ENCODE data around the gene ERVW-1.

DNA sequence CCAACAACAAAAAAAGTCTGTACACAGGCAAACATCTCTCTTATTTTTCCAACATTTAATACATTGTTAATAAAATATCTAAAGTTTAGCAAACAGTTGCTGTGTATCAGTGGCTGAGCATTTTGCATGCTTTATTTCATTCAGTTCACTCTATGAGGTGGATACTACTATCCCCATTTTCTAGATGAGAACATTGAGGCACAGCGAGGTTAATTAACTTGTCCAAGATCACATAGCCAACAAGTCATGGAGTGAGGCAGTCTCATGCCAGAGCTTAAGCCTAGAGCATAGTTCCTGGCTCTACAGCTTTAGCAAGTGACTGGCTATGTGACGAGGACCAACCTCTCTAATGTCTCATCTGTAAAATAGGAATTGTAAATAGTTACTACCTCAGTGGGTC lies 26.1 kb downstream of the ERVW-1 start:
- TF ChIP-seq CTCF (IDR thresholded peaks at IDR 0.05) (no peak), POLR2A (IDR thresholded peaks at IDR 0.05) (no peak)
